ENCODE measurements around the gene DALRD3. TPM values are rescaled to one million over a fixed set of nuclear protein-coding genes. Genes with fewer than 3 reads are reported as not detected.

The DALRD3 gene
- total and polyA plus RNA-seq, 11 donors: 6.8 to 24.7 (median 14.5) TPM

DNA sequence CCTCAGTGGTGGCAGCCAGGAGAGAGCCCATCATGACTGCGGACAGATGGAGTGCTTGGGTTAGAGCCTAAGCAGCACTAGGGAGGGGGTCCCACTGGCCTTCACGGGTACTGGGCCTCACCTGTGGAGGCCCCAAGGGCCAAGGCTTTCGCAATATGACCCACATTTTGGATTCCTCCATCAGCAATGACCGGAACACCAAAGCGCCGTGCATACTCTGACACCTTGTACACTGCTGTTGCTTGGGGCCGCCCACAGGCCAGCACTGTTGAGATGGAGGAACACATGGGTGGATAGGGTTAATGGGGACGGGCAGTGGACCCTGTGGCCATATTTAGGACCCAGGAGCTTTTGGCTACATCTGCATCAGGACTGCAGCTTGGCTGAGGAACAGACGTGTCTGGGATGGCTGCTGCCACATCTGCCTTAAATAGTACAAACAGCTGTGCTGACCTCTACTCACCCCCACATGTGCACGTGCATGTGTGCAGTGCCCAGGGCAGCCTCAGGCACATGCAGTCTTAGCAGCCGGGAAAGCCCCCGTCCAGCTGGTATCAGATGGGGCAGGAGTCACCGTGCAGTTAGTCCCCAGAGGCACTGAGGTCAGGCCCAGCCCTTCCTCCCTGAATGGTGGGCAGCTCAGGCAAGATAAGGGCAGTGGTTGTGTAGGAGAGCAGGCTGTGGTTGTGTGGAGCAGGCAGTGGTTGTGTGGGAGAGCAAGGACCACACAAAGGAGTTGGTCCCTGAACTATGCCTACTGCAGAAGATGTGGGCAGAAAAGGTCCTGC, 6.8 kb upstream of the DALRD3 start:
- DNase-seq: peak in 1 of 5 donors; percentile 28
- Histone ChIP-seq H3K36me3 (peaks cover 0 to 56% (median 50%) of the 10 kb centered on the region in 9 donors), H3K9me3 (no peaks in the 10 kb centered on the region), H3K4me1 (peaks cover 3 to 68% (median 34%) of the 10 kb centered on the region in 12 donors), H3K4me3 (no peak overlapping the region), H3K27me3 (no peaks in the 10 kb centered on the region), H3K27ac (no peak overlapping the region)
- ATAC-seq: no peak
- intact Hi-C loops (cut with DNase I): loop anchor here in 2 of 10 donors (5.0 to 10.0 kb wide), 2 partner anchors 67 to 70 kb away; partner anchors contain the start of gene QRICH1 (in 2 of the 2)
- TF ChIP-seq CTCF (IDR thresholded peaks at IDR 0.05): no peak
- TF ChIP-seq POLR2A (IDR thresholded peaks at IDR 0.05): no peak
- 52 to 79% (median 64%) methylated on average over 6 to 13 of the region's 13 CpGs for WGBS, 4 donors

DNA sequence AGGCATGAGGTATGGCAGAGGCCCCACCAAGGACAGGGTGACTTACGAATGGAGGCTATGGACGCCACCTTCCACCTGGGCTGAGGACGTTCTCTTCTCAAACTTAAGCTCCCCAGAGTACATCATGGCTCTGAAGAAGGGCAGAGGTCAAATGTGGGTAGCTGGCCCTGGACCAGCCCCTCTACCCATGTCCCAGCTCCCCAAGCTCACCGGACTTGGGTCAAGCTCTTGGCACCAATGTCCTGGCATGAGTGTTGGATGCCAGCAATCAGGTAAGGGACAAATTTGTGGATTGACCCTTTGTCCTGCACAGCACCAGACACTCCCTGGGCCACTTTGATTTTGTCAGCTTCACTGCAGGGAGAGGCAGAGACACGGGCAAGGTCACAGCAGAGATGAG, 6.1 kb upstream of the DALRD3 start:
- no peak overlapping the region for H3K4me3 ChIP-seq
- TF ChIP-seq CTCF (IDR thresholded peaks at IDR 0.05) (no peak), POLR2A (IDR thresholded peaks at IDR 0.05) (no peak)
- peaks cover 0 to 51% (median 46%) of the 10 kb centered on the region in 9 donors for H3K36me3 ChIP-seq
- 76 to 83% (median 76%) methylated on average over 4 to 5 of the region's 5 CpGs for WGBS, 4 donors
- no peak overlapping the region for H3K27ac ChIP-seq
- ATAC-seq (no peak), DNase-seq (peak in 1 of 5 donors; percentile 25)
- intact Hi-C loops (cut with DNase I): loop anchor here in 1 of 10 donors (10.0 kb wide), 1 partner anchor 70 kb away; the partner anchor contains the start of gene QRICH1
- H3K4me1 ChIP-seq: peaks cover 3 to 71% (median 38%) of the 10 kb centered on the region in 12 donors
- no peaks in the 10 kb centered on the region for H3K9me3 ChIP-seq
- no peaks in the 10 kb centered on the region for H3K27me3 ChIP-seq

- DNase-seq (no peak), ATAC-seq (no peak)
- peaks cover 3 to 72% (median 39%) of the 10 kb centered on the region in 12 donors for H3K4me1 ChIP-seq
- no peaks in the 10 kb centered on the region for H3K9me3 ChIP-seq
- 86 to 93% (median 89%) methylated on average over 4 of the region's 4 CpGs for WGBS, 4 donors
- H3K4me3 ChIP-seq: no peak overlapping the region
- H3K36me3 ChIP-seq: peaks cover 0 to 51% (median 46%) of the 10 kb centered on the region in 9 donors
- intact Hi-C loops (cut with DNase I): loop anchor here in 1 of 10 donors (10.0 kb wide), 1 partner anchor 71 kb away; the partner anchor contains the start of gene QRICH1
- H3K27ac ChIP-seq: no peak overlapping the region
- no peaks in the 10 kb centered on the region for H3K27me3 ChIP-seq
- no peak for TF ChIP-seq CTCF (IDR thresholded peaks at IDR 0.05)
- TF ChIP-seq POLR2A (IDR thresholded peaks at IDR 0.05): no peak
These were observed 5.4 kb upstream of the DALRD3 start for GRCh38 chr3:49023775-49024174.

DNA sequence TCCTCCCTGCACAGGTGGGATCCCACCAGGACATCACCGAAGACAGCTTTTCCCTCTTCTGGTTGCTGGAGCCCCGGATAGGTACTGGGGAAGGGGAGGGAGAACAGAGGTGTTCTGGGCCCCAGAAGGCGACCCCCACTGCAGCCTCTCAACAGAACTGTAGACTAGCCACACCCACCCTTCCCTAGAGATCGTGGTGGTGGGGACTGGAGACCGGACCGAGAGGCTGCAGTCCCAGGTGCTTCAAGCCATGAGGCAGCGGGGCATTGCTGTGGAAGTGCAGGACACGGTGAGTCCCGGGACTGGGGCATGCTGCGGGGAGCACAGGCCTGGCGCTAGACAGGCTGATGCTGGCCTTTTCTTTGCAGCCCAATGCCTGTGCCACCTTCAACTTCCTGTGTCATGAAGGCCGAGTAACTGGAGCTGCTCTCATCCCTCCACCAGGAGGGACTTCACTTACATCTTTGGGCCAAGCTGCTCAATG, 4.3 kb upstream of the DALRD3 start:
- TF ChIP-seq CTCF (IDR thresholded peaks at IDR 0.05): no peak
- TF ChIP-seq POLR2A (IDR thresholded peaks at IDR 0.05): no peak
- H3K27me3 ChIP-seq: no peaks in the 10 kb centered on the region
- peak overlapping the region in 11 of 12 donors; percentile 99 to 100 (median 100) for H3K27ac ChIP-seq
- no peaks in the 10 kb centered on the region for H3K9me3 ChIP-seq
- H3K4me1 ChIP-seq: peaks cover 0 to 68% (median 36%) of the 10 kb centered on the region in 12 donors
- peaks cover 0 to 50% (median 46%) of the 10 kb centered on the region in 9 donors for H3K36me3 ChIP-seq
- H3K4me3 ChIP-seq: peak overlapping the region; percentile 76 to 100 (median 92)
- no peak for ATAC-seq
- intact Hi-C loops (cut with DNase I): loop anchor here in 1 of 10 donors (10.0 kb wide), 1 partner anchor 72 kb away; the partner anchor contains the start of gene QRICH1
- DNase-seq: peak in 1 of 5 donors; percentile 29
- 22 to 27% (median 24%) methylated on average over 9 to 12 of the region's 12 CpGs for WGBS, 4 donors
